Measurements from ENCODE around the gene EFNA5.

Gene EFNA5

DNA sequence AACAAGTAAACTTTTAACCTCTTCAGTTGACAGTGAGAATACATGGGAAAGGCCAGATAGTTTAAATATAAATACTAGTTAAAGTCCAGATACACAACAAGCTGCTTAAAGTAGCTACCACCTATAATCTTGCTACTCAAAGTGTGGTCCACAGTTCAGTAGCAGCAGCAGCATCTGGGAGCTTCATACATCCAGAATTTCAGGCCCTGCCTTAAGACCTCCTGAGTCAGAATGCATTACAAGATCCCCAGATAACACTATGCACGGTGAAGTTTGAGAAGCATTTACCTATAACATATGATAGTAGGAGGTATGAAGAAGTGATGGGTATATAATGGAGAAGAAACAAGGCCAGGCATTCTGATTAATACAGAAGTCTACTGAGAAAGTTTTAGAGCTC, 244.5 kb downstream of the EFNA5 start:
- DNase-seq (ENCODE audit: low spot score), result no peak

- DNase-seq (ENCODE audit: low spot score), result no peak
These were observed 245.2 kb downstream of the EFNA5 start for GRCh38 chr5:107425541-107426031.

GRCh38 chr5:107424491-107424890, 246.2 kb downstream of the EFNA5 start:
- no peak for DNase-seq (ENCODE audit: low spot score)

DNA sequence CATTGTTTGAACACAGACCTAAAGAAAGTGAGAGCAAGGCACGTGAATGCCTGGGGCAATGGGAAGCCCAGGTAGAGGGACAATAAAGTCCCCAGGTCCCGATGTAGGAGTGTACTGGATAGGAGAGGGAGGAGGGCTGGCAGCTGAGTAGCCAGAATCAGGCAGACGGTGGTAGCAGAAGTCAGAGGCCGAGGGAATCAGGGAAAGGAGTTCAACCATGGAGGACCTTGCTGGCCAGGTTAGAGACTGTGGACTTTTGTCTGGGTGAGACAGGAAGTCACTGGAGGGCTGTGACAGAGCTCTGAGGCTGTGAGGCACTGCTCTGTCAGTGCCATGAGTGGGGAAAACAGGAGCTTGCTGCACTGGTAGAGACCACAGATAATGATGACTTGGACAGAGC, 248.2 kb downstream of the EFNA5 start:
- DNase-seq (ENCODE audit: low spot score), result no peak

DNA sequence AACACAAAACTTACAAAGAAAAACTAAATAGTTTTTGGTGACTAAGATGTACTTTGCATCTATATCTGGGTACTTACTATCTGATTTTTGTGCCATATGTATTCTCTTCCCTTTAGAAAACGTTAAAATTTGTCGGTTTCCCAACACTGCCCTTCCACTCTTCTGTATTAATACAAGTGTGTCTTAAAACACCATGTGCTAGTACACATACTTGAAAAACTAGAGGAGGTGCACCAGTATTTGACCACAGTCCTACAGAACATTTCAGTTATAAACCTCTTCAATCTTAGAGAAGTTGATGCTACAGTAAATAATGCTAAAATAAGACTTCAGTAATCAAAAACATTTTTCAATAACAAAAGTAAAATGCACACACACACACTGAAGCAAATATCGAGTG, 251.2 kb downstream of the EFNA5 start:
- DNase-seq (ENCODE audit: low spot score), result no peak

- DNase-seq (ENCODE audit: low spot score), result no peak
These were observed 251.8 kb downstream of the EFNA5 start for GRCh38 chr5:107418902-107419301.

GRCh38 chr5:107418071-107418470, 252.7 kb downstream of the EFNA5 start:
- no peak for DNase-seq (ENCODE audit: low spot score)

GRCh38 chr5:107415762-107416161, 255.0 kb downstream of the EFNA5 start:
- DNase-seq (ENCODE audit: low spot score), result no peak

- no peak for DNase-seq (ENCODE audit: low spot score)
These were observed 255.9 kb downstream of the EFNA5 start for GRCh38 chr5:107414802-107415201.

GRCh38 chr5:107413754-107414153, 257.0 kb downstream of the EFNA5 start:
- no peak for DNase-seq (ENCODE audit: low spot score)

DNA sequence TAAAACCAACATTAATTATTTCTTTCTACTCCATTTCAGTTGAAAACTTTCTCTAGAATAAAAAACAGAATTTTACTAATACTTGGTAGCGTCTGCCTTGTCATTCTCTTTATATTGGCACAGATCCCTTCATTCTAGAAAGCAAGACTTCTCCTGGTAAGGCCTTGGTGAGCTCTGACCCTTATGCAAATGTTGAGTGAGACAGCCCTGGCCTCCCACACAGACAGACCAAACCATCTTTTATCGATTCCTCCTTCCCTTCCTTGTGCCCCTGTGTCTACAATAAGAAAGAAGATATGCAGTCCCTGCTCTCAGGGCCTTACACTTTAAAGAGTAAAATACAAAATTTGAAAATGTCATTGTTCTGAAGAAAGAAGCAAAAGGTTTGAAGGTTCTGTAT, 262.2 kb downstream of the EFNA5 start:
- DNase-seq (ENCODE audit: low spot score), result no peak

GRCh38 chr5:107407713-107408298, 262.9 kb downstream of the EFNA5 start:
- DNase-seq (ENCODE audit: low spot score), result no peak

- DNase-seq (ENCODE audit: low spot score), result no peak
These were observed 266.0 kb downstream of the EFNA5 start for GRCh38 chr5:107404595-107405374.

DNA sequence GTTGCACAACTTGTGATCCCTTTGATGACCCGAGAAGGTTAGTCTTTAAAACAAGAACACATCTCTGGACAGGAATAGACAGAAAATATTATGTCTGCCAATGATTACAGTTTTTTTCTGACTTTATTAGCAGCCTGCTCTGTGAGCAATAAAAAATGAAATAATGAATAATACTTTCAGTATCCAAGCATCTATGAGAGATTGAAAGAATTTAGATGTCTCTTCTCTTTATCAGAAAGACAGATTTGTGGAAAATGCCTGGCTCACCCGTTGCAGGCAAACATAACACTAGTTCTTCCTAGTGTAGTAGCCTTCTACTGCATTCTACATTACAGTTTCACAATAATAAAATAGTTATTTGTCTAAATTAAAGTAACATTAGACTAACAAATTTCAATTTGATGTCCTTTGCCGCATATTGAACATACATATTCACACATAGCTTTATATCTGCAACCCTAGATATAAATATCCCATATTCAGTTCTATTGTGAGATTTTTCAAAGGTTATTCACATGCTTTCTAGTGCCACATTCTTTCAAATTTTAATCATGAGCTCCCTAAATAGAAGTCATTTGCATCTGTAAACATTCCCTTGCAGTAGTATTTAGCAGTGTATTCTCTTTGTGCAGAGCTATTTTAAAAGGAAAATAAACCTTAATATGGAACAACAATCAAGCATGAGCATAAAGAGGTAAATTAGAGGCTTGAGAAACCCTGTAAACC, 267.3 kb downstream of the EFNA5 start:
- DNase-seq (ENCODE audit: low spot score), result no peak

DNA sequence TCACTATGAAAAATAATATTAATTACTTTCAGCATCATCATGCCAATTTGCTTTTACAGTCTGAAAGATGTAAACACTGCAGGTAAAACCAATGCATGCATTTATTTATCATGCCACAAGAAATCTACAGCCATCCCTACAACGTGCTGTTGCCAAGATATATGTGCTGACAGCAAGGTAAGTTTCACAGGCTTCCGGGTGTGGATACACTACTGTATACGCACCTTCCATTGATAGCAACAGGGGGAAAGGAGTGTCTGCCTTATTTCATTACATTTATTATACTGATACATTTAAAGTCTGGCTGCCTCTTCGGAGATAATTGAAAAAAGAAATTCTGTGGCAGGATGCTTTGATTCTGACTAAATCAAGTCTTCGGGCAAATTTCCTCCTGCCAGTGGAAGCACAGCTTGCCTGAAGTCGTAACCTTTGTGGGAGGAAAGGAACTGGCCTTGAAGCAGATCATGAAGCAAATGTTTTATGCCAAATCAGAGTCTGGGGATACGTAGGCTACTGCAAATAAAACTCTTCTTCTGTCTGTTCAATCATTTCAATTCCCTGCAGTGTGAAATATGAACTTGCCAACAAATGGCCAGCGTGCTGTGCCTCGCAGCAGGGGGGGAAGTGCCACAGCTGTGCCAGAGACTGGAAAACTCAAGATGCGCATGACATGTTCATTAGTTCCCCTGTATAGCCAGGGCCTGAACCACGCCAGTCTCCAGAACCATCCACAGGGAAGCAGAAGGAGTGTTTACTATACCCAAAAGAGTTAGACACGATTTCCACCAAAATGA, 268.1 kb downstream of the EFNA5 start:
- DNase-seq (ENCODE audit: low spot score), result no peak

- DNase-seq (ENCODE audit: low spot score), result no peak
These were observed 269.1 kb downstream of the EFNA5 start for GRCh38 chr5:107401470-107402122.

GRCh38 chr5:107400328-107400727, 270.4 kb downstream of the EFNA5 start:
- DNase-seq (ENCODE audit: low spot score), result no peak

DNA sequence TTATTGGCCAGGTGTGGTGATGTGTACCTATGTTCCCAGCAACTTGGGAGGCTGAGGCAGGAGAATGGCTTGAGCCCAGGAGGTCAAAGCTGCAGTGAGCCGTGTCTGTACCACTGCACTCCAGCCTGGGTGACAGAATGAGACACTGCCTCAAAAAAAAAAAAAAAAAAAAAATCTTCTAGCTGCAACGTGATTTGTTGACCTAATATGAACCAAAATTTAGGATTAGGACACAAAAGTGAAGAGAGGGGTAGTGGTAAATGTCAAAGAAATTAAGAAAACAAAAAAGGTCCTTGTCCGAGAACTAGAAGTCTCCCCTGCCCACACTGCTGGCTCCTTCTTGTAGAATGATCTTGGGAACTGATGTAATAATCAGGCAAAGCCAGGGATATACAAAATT, 272.0 kb downstream of the EFNA5 start:
- no peak for DNase-seq (ENCODE audit: low spot score)

DNA sequence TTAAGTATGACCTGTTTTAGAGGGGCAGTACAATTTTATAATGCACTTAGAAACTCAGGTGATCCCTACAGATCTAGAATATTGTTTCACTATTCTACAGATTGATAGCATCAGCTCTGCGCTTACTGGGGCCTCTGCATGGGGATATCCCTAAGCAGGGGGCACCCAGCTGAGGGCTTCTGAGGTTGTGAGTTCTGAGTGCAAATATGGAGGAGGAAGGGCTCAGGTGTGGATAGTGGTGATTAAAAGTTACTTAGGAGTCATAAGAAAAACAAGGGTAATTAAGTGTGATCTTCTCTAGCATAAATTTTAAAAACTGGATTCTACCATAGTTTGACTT, 274.4 kb downstream of the EFNA5 start:
- DNase-seq (ENCODE audit: low spot score), result no peak

DNA sequence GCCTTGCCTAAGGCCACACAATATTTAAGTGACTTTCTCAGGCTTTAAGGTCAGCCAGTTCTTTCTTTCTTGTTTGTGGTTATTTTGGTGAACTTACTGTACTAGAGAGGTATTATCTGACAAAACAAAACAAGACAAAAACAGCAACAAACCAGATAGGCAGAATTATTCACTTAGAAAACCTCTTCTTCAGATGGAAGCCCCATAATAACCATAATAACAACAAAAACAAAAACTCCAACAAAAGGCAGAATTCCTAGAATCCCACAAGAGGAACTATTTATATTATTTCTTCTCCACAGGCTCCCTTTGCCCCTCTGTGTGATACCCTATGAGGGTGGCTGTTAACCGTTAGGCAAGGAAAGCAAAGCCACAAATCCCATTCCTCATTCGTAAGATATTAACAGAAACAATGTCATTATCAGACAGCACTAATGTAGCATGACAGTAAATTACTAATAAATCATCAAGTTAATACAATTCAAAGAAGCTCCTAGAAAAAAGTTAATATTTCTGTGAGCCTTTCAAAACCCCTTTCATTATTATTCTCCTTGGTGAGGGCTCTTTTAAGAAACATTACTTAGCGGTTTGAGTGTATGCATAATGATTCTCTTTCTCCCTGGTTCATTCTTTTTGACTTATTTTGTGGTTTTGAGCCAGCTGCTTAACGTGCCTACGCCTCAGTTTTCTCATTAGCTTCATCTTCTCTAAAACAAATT, 274.9 kb downstream of the EFNA5 start:
- no peak for DNase-seq (ENCODE audit: low spot score)

- no peak for DNase-seq (ENCODE audit: low spot score)
These were observed 276.9 kb downstream of the EFNA5 start for GRCh38 chr5:107393851-107394250.
